Activated B cell treated with CpG ODN at 0.5 μM for 24 hours (primary cell): Measurements from ENCODE around the gene PLA2G15. TPM values are rescaled to one million over a fixed set of nuclear protein-coding genes. Genes with fewer than 3 reads are reported as not detected.

Experiments used
- ATAC-seq: fragments of 200-7000 bp; cut with Tn5 transposase; one replicate; pipeline ENCODE4 v1.10.0; 2021; ENCODE audit warnings: low read depth, mild to moderate bottlenecking, moderate library complexity
- CTCF ChIA-PET: fragments of 350-600 bp; sonication (Branson Sonifier 250); formaldehyde crosslinking; loops from one replicate; lab custom pipeline; 2021; ENCODE audit warnings: antibody characterized with exemption; lab: Charles Lee
- POLR2A ChIA-PET: fragments of 350-600 bp; sonication (Branson Sonifier 250); formaldehyde crosslinking; loops from one replicate; lab custom pipeline; 2021; ENCODE audit warnings: antibody characterized with exemption; lab: Charles Lee
- DNase-seq: peaks from one replicate; pipeline ENCODE4 v3.0.0; 2022
- H3K27ac Mint-ChIP-seq: one replicate; pipeline ENCODE4 v1.8.0; 2020; ENCODE audit warnings: mixed read lengths
- H3K27me3 Mint-ChIP-seq: one replicate; pipeline ENCODE4 v1.8.0; 2021; ENCODE audit warnings: mixed read lengths
- H3K36me3 Mint-ChIP-seq: one replicate; pipeline ENCODE4 v1.8.0; 2021; ENCODE audit warnings: low read depth, mixed read lengths
- H3K4me1 Mint-ChIP-seq: one replicate; pipeline ENCODE4 v1.8.0; 2021; ENCODE audit warnings: mixed read lengths
- H3K4me3 Mint-ChIP-seq: one replicate; pipeline ENCODE4 v1.8.0; 2020; ENCODE audit warnings: mild to moderate bottlenecking, mixed read lengths
- H3K9me3 Mint-ChIP-seq: one replicate; pipeline ENCODE4 v1.8.0; 2020; ENCODE audit warnings: mixed read lengths
- intact Hi-C: fragments of 100-400 bp; cut with micrococcal nuclease; formaldehyde crosslinking; loops from one replicate; pipeline ENCODE4 v1.15.1; 2024
- total RNA-seq: library from RNA; stranded (reverse); gene quantifications from 2 replicates; pipeline ENCODE4 v1.2.3, GENCODE V29; 2022
- TF ChIP-seq, protein P1 (sequence below): fragments of 200-600 bp; IDR thresholded peaks from one replicate; pipeline ENCODE4 v1.8.0; 2022; ENCODE audit warnings: antibody characterized with exemption, mild to moderate bottlenecking

PLA2G15 gene
- total RNA-seq, 1 donor from 2014 or later = 8.6 TPM

DNA sequence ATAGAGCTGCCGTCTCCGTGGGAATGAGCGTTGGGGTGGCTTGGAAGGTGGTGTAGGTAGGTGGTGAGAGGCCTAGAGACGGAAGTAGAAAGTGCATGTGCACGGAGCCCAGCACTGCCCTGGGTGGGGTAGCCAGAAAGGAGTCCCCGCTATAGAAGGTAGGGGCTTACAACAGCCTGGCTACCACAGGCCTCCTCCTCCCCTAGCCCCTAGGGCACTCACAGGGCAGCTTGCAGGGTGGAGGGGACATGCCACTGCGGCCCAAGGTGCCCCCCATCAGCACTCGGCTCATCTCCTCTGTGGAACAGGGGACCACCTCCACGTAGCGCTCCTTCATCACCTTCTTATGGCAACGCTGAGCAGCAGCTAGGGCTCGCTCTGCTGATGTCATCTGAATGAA lies 14.2 kb upstream of the PLA2G15 start:
- Mint-ChIP-seq H3K27ac (no peak overlapping the region), H3K9me3 (no peaks in the 10 kb centered on the region), H3K27me3 (no peaks in the 10 kb centered on the region), H3K36me3 (peaks cover 24% of the 10 kb centered on the region), H3K4me3 (no peak overlapping the region), H3K4me1 (peaks cover 35% of the 10 kb centered on the region)
- ChIA-PET CTCF (interaction anchor here (1.2 to 5.1 kb wide), 3 partner anchors 137 to 164 kb away, joined by 4 to 42 read pairs (median 6); no protein-coding TSS in a partner anchor), POLR2A (no interaction called here)
- ATAC-seq (no peak), DNase-seq (no peak)
- TF ChIP-seq, protein P1, sequence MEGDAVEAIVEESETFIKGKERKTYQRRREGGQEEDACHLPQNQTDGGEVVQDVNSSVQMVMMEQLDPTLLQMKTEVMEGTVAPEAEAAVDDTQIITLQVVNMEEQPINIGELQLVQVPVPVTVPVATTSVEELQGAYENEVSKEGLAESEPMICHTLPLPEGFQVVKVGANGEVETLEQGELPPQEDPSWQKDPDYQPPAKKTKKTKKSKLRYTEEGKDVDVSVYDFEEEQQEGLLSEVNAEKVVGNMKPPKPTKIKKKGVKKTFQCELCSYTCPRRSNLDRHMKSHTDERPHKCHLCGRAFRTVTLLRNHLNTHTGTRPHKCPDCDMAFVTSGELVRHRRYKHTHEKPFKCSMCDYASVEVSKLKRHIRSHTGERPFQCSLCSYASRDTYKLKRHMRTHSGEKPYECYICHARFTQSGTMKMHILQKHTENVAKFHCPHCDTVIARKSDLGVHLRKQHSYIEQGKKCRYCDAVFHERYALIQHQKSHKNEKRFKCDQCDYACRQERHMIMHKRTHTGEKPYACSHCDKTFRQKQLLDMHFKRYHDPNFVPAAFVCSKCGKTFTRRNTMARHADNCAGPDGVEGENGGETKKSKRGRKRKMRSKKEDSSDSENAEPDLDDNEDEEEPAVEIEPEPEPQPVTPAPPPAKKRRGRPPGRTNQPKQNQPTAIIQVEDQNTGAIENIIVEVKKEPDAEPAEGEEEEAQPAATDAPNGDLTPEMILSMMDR = no peak
- intact Hi-C loops = loop anchor here (10.0 kb wide), 2 partner anchors 566 to 746 kb away; partner anchors contain the start of genes ACD, AGRP, ATP6V0D1 and C16orf86

DNA sequence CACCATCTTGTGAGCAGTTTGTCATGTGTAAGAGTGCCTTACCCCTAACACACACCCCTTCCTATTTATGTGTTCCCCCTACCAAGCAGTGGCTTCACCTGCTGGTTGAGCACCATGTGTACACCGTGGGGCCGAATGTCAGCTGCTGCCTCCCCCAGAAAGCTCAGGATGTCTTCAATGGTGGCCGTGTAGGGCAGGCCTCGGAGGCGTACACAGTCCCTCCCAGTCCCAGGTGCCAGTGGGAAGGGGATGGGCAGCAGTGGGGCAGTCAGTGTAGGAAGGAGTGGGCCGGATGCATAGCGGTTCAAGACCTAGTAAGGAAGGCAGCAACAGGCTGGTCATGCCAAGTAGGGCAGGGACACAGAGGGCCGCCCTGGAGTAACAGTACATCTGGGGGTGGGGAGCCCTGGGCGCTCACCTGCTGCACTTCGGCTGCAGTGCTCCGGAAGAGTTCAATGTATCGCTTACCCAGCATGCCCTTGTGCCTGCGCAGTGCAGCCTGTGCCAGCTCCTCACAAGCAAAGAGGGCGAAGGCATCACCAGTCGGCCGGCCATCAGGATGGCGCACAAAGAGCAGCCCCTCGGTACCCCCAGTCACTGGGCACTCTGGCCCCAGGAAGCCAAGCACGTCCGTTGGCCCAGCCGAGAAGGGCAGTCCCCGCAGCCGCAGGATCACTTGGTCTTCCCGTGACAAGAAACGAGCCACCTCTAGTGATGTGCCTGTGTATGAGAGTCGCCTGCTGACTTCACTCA lies 13.6 kb upstream of the PLA2G15 start:
- POLR2A ChIA-PET = no interaction called here
- Mint-ChIP-seq H3K36me3 (peaks cover 21% of the 10 kb centered on the region), H3K4me3 (no peak overlapping the region), H3K27ac (no peak overlapping the region), H3K27me3 (no peaks in the 10 kb centered on the region), H3K4me1 (peaks cover 33% of the 10 kb centered on the region), H3K9me3 (no peaks in the 10 kb centered on the region)
- TF ChIP-seq, protein P1 = no peak
- CTCF ChIA-PET = interaction anchor here (5.1 kb wide), 1 partner anchor 138 kb away, joined by 42 read pairs; no protein-coding TSS in a partner anchor
- no peak for DNase-seq
- intact Hi-C loops = loop anchor here (10.0 kb wide), 2 partner anchors 567 to 747 kb away; partner anchors contain the start of genes ACD, AGRP, ATP6V0D1 and C16orf86
- ATAC-seq = no peak

DNA sequence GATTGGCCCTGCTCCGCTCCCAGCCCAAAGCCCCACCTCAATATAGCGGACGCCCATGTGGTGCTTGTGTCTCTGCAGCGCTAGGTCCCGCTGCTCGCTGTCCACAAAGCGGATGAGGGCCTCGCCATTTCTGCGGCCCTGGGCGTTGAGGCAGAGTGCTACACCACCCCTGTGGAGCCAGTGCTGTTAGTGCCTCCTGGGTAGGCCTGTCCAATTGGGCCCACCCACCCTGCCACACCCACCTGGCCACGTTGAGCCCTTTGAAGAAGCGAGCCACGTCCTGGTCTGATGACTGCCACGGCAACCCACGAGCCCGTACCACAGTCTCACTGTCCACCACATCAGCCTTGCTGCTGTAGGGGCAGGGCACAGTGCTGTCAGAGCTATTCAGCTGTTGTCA lies 12.8 kb upstream of the PLA2G15 start:
- TF ChIP-seq, protein P1 = no peak
- H3K9me3 Mint-ChIP-seq = no peaks in the 10 kb centered on the region
- ATAC-seq (no peak), DNase-seq (no peak)
- H3K4me1 Mint-ChIP-seq = peaks cover 32% of the 10 kb centered on the region
- H3K27ac Mint-ChIP-seq = no peak overlapping the region
- intact Hi-C loops = loop anchor here (10.0 kb wide), 2 partner anchors 568 to 748 kb away; partner anchors contain the start of genes ACD, AGRP, ATP6V0D1 and C16orf86
- CTCF ChIA-PET = no interaction called here
- H3K27me3 Mint-ChIP-seq = no peaks in the 10 kb centered on the region
- POLR2A ChIA-PET = no interaction called here
- peaks cover 17% of the 10 kb centered on the region for H3K36me3 Mint-ChIP-seq
- no peak overlapping the region for H3K4me3 Mint-ChIP-seq

DNA sequence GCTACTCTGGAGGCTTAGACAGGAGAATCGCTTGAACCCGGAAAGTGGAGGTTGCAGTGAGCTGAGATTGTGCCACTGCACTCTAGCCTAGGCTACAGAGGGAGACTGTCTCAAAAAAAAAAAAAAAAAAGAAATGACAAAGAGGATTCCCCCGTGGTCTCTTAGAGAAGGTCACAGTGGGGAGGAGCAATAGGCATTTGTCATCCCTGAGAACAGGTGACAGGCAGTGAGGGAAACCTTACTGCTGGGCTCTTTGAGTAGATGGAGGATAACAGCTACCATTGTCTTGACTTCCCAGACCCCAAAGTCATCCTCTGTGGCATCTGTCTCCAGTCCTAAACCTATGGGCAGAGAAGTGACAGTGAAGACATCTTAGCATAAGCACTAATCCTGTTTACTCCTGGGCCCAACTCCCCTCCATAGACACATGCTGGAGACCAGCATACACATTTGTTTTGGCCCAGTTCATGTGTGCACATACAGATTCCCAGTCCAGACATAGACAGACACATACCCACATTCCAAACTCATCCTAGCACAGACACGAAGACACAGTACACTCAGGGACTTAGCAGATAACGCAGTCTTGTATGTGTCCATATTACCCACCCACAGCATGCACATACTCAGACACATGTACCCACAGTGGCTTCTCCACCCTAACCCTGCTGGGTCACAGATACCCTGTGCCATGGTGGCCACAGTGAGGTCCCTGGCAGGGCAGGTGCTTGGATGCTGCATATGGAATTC lies 11.9 kb upstream of the PLA2G15 start:
- Mint-ChIP-seq H3K4me1 (peaks cover 29% of the 10 kb centered on the region), H3K27me3 (no peaks in the 10 kb centered on the region), H3K9me3 (no peaks in the 10 kb centered on the region), H3K27ac (no peak overlapping the region), H3K4me3 (no peak overlapping the region), H3K36me3 (peaks cover 15% of the 10 kb centered on the region)
- intact Hi-C loops = loop anchor here (10.0 kb wide), 2 partner anchors 568 to 748 kb away; partner anchors contain the start of genes ACD, AGRP, ATP6V0D1 and C16orf86
- POLR2A ChIA-PET = interaction anchor here (0.7 kb wide), 2 partner anchors 95 to 149 kb away, joined by 4 to 5 read pairs; no protein-coding TSS in a partner anchor
- TF ChIP-seq, protein P1 = no peak
- CTCF ChIA-PET = interaction anchor here (1.0 kb wide), 1 partner anchor 28 kb away, joined by 3 read pairs; no protein-coding TSS in a partner anchor
- no peak for ATAC-seq
- no peak for DNase-seq
